NAMALWA (cell line): ENCODE results near the gene AIFM3.
"Not testable (repeated sequence)": the region's sequence is repeated elsewhere in the genome, so short reads cannot be mapped to it uniquely, and the experiment has no call there.

ENCODE experiments used
- DNase-seq: peaks from one replicate; pipeline ENCODE4 v3.0.0-alpha.2; 2015; ENCODE audit warnings: low spot score

Gene AIFM3

DNA sequence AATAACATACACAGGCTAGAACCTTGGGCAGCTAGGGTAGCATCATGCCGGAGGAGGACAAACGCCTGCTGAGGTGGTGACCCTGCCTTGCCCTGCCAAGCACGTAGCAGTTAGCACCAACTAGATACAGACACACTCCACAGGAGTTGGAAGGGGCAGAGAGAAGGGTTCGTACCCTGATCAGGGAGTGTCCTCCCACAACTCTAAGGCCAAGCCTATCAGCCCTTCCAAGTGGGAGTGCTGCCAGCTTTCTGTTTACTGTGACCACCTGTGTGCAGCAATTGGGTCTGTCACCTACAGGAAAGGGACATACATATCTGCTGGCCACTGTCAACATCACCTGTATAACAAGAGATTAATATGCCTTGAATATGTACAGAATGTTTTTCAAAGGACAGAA, 36.7 kb downstream of the AIFM3 start:
- no peak for DNase-seq

DNA sequence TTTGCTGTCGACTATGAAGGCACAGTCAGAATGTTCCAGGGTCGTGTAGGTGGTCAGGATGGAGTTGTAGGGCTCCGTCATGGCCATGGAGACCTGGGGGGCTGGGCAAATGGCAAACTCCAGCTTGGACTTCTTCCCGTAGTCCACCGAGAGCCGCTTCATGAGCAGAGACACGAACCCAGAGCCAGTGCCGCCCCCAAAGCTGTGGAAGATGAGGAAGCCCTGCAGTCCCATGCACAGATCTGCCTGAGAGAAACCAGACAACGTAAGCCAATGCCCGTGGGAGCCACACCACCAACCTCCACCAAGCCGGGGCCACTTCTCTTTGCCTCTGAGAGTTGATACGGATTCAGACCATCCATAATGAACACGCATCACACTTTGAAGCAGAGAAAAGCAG, 42.2 kb downstream of the AIFM3 start:
- DNase-seq: not testable (repeated sequence)

DNA sequence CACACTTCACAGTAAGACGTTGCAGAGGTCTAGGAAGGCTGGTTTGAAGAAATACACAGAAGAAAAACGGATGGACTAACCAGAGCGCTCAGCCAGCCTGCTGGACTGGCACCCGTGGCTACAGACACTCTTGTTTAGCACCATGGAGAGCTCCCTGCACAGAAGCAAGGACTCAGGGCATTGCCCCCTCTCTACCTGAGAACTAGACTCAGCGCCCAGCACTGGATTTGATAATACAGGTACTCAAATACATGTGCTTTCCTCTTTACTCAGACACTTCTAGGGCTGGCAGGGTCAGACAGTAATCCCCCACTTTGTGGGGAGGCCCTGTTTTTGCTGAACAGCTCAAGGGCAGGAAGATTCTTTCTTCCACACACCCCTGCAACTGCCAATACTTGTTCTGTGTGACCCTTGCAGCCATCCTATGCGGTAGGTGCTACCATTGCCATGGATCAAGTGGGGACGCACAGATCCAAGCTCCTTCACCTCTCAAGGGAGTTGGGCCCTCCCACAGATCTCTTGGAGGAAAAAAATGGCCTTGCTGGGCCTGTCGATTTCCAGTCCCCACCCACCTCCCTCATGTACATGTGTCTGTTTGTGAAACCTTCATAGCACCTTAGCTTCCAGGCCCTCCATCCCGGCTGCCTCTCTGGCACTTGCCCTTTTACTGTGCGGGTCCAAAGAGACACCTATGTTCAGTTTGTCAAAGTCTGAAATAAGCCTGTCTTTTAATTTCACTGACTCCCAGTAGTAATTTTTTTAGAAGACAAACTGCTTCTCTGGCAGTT, 42.8 kb downstream of the AIFM3 start:
- peak; percentile 63 for DNase-seq

DNA sequence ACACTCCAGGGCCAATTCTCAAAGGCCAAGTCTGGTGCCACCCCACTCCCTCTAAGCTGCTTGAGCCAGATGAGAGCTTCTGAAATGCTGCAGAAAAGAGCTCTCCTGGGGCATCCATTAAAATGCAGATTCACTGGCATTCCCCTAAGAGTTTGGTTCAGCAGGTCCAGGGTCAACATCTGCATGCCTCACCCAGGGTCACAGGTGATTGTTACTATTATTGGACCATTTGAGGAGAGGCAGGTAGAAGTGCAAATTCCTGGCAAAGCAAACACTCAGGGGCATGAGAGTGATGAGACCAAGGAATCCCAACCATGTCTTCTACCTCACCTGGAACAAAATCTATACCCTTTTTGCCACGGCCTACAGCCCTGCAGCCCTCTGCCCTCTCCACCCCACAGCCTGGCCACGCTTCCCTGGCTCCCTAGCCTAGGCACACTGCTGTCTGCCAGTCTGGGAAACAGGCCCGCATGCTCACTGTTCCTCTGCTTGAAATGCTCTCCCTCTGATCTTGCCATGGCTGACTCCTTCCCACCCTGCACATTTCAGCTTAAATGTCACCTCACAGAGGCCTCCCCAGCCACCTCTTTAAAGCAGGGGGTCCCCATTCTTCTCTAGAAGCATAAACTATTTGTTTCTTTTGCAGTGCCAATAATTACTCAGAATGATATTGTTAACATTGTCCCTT, 43.5 kb downstream of the AIFM3 start:
- DNase-seq: no peak

GRCh38 chr22:21012446-21013407, 45.7 kb downstream of the AIFM3 start:
- DNase-seq: no peak

DNA sequence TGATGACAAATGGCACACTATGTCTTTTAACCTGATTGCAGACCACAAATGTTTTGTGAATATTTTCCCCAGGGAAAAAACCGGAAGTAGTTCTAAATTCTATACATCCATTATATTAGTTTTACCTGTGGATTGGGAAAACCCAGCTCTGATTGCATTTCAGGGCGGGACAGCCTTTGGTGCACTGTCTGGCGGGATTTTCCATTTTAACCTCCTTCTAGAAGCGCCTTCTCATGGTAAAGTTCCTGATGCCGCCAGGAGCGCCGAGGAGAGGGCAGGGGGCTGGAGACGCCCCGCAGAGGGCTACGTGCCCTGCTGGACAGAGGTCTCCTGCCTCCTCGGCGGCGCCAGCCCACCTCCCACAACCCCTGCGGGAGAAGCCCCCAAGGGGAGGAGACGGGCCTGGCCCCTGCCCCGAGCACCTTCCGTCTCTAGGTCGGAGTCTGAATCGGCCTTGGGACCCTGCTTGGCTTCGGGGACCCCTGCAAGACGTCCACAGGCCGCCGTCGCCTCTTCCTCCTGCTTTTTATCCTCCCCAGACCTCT, 46.7 kb downstream of the AIFM3 start:
- no peak for DNase-seq

GRCh38 chr22:21014202-21014725, 47.2 kb downstream of the AIFM3 start:
- DNase-seq: peak; percentile 90

GRCh38 chr22:21014726-21015465, 47.8 kb downstream of the AIFM3 start, which contains the start of gene P2RX6:
Gene P2RX6 (plus strand): TSS chr22:21015165. CDS start chr22:21015175, 10 bp downstream.
- no peak for DNase-seq

- no peak for DNase-seq
Observed at GRCh38 chr22:21015466-21016006, 48.5 kb downstream of the AIFM3 start.

DNA sequence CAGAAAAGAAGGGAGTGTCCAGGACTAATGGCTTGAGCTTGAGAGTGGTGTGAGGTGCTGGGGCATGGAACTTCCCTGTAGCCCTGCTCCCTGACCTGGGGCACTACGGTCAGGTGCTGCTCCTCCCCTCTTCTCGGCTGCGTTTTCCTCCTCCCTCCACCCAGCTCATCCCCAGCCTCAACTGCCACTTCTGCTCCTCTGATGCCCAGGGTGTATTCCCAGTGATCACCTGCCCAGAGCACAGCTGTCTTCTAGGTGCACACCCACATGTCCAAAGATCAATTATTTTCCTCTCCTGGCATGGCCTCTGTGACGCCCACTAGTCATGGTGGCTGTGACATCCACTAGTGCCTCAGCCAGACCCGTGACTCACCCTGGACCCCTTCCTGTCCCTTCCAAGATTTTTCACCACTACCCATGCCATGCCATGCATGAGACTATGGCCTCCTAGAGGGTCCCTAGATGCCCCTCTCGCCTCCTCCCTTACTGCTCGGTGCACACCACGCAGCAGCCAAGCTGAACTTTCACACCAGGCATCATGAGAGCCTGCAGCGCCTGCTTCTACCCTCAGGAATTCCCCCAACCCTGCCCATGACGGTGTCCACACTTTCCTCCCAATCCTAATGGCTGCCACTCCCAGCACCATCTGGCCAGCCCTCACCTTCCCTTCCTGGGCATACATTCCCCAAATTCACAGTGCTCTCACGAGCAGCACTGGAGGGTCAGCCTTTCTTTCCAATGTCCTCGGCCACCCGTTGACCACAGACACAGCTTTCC, 49.8 kb downstream of the AIFM3 start:
- DNase-seq: no peak

DNA sequence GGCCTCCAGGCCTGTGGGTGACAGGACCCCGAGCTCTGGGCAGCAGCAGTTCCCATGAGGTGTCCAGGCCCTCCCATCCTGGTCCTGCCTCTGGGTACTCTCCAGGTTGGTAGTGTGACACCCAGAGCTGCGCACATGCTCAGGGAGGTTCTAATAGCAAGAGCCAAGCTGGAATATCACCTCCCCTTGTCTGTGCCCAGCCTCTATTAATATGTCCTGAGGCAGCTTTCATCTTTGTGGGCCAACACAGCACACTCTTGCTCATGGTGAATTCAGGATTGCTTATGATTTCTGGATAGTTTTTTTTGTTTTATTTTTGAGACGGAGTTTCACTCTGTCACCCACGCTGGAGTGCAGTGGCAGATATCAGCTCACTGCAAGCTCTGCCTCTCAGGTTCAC, 51.3 kb downstream of the AIFM3 start:
- DNase-seq: no peak

- peak; percentile 66 for DNase-seq
Observed at GRCh38 chr22:21020802-21021429, 53.9 kb downstream of the AIFM3 start.

DNA sequence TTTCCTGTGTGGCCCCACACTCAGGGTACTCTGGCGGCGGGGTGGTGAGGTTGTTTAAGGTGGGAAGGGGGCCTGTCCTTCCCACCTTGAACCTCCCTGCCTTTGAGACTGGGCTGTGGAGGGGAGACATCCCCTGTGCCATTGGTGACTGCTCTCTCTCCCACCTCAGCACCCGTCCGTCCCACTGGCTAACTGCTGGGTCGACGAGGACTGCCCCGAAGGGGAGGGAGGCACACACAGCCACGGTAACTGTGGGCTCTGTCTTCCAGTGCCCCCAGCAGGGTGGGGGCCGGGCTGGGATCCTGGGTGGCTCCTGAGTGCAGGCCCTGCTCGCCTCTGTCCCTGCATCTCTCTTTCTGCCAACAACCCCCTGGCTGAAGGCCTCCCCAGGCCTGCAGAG, 55.5 kb downstream of the AIFM3 start:
- no peak for DNase-seq

DNA sequence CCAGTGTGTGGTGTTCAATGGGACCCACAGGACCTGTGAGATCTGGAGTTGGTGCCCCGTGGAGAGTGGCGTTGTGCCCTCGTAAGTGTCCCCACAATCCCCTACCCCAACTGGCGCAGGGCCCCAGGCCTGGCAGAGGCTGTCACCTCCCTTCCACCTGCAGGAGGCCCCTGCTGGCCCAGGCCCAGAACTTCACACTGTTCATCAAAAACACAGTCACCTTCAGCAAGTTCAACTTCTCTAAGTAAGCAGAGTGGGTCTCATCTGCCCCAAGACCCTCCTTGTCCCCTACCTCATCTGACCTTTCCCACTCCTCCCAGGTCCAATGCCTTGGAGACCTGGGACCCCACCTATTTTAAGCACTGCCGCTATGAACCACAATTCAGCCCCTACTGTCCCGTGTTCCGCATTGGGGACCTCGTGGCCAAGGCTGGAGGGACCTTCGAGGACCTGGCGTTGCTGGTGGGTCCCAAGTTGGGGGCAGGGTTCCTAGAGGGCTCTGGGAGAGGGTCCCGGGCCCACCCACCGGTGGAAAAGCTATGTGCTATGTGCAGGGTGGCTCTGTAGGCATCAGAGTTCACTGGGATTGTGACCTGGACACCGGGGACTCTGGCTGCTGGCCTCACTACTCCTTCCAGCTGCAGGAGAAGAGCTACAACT, 56.0 kb downstream of the AIFM3 start:
- peak; percentile 51 for DNase-seq

GRCh38 chr22:21025266-21025665, 58.2 kb downstream of the AIFM3 start:
- no peak for DNase-seq

- DNase-seq: no peak
Observed at GRCh38 chr22:21025763-21026755, 59.0 kb downstream of the AIFM3 start.

GRCh38 chr22:21026783-21027692, 60.0 kb downstream of the AIFM3 start:
- no peak for DNase-seq
